ENCODE measurements around the gene PAH.
"Not testable (repeated sequence)": the region's sequence is repeated elsewhere in the genome, so short reads cannot be mapped to it uniquely, and the experiment has no call there.

PAH gene

DNA sequence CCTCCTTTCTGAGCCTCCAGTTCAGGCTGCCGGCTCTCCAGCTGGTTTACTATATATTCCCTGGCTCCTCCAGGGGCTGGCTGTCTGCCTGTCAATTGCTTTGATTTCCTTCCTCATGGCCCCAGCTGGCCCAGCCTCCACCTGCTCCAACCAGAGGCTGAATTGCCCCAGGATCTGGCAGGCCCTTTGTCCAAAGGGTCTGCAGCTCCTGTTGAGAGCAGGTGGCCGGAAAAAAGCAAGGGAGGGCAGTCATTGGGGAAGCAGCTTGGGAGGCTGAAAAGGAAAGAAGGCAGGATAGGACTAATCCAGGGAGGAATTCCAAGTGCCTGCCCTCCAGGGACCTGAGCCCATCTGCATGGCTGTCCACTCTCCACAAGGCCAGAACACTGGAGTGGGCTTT is 25.3 kb downstream of the PAH start:
- DNase-seq (ENCODE audit: low read depth in 2 of 2) = no peak

- DNase-seq (ENCODE audit: low read depth in 2 of 2) = no peak
These were observed 28.5 kb downstream of the PAH start for GRCh38 chr12:102888511-102888910.

GRCh38 chr12:102885043-102885932 is 31.8 kb downstream of the PAH start:
- DNase-seq (ENCODE audit: low read depth in 2 of 2) = no peak

GRCh38 chr12:102883204-102883799 is 33.7 kb downstream of the PAH start:
- no peak for DNase-seq (ENCODE audit: low read depth in 2 of 2)

- no peak for DNase-seq (ENCODE audit: low read depth in 2 of 2)
These were observed 36.3 kb downstream of the PAH start for GRCh38 chr12:102880783-102881182.

- no peak for DNase-seq (ENCODE audit: low read depth in 2 of 2)
These were observed 37.8 kb downstream of the PAH start for GRCh38 chr12:102879144-102879763.

- DNase-seq (ENCODE audit: low read depth in 2 of 2) = no peak
These were observed 40.2 kb downstream of the PAH start for GRCh38 chr12:102876883-102877282.

DNA sequence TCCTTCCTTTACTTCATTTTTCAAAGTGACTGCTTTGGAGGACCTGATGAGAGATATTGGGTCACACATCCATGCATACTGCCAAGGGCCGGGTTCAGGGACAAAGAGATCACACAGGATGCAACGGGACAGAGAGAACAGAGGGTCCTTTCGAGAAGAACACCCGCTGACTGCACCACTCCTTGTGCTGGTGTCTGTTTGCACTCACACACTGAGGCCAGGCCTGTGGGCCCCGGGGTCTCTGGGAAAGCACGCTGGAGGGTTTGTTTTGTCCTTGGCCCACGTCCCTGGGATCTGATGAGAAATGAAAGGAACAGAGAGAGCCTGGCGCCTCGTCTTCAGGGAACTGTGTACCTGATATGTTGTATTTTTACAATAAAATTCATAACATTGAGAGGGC is 42.2 kb downstream of the PAH start:
- no peak for DNase-seq (ENCODE audit: low read depth in 2 of 2)

GRCh38 chr12:102873077-102873476 is 44.0 kb downstream of the PAH start:
- DNase-seq (ENCODE audit: low read depth in 2 of 2) = no peak

- no peak for DNase-seq (ENCODE audit: low read depth in 2 of 2)
These were observed 46.0 kb downstream of the PAH start for GRCh38 chr12:102871014-102871413.

DNA sequence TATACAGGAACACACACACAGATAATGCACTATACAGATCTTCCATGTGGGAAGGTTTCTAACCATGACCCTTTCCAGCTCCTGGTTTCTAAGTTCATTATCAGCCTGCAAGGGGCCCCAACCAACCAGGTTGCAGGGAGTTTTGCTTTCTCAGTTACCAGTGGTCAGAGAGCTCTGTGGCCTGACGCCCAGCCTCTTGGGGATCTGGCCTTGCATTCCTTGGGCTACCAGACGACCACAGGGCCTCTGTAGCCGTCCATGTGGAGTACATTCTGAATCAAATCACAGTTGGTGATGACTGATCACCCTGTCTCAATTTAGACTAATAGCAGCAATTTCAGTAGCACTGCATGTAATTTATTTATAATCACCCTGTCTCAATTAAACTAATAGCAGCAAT is 47.5 kb downstream of the PAH start:
- no peak for DNase-seq (ENCODE audit: low read depth in 2 of 2)

GRCh38 chr12:102865821-102866615 is 51.0 kb downstream of the PAH start:
- no peak for DNase-seq (ENCODE audit: low read depth in 2 of 2)

GRCh38 chr12:102862486-102862885 is 54.6 kb downstream of the PAH start:
- DNase-seq (ENCODE audit: low read depth in 2 of 2) = no peak

DNA sequence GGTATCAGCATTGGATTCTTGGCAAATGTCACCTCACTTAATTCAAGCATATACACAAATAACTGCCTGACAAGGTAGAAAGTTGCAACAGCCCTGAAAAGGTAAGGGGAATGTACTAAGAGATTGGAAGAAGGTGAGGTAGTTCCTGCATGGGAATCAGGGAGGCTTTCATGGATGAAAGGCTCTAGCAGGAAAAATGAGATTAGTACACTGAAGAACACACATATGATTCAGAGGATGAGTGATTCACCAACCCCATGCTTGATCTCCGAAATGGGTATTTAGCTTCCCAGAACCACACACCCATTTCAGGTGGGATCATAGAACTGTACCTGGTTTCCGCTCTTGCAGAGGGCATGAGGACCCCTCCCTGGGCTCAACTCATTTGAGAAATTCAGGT is 65.8 kb downstream of the PAH start:
- DNase-seq (ENCODE audit: low read depth in 2 of 2) = no peak

GRCh38 chr12:102849722-102850447 is 67.2 kb downstream of the PAH start:
- no peak for DNase-seq (ENCODE audit: low read depth in 2 of 2)

GRCh38 chr12:102848832-102849231 is 68.2 kb downstream of the PAH start:
- DNase-seq (ENCODE audit: low read depth in 2 of 2) = no peak

GRCh38 chr12:102847131-102847530 is 69.9 kb downstream of the PAH start:
- no peak for DNase-seq (ENCODE audit: low read depth in 2 of 2)

GRCh38 chr12:102833687-102834441 is 83.2 kb downstream of the PAH start:
- no peak for DNase-seq (ENCODE audit: low read depth in 2 of 2)

- DNase-seq (ENCODE audit: low read depth in 2 of 2) = not testable (repeated sequence)
These were observed 84.2 kb downstream of the PAH start for GRCh38 chr12:102832826-102833225.

- no peak for DNase-seq (ENCODE audit: low read depth in 2 of 2)
These were observed 92.7 kb downstream of the PAH start for GRCh38 chr12:102824218-102824835.

All from stimulated activated CD8-positive, alpha-beta memory T cell treated with anti-CD3 and anti-CD28 coated beads, Interleukin-2, amount 100 ng/mL, for 1 hour (primary cell).